C4-2B (cell line): ENCODE measurements around the gene BCL2L12.

Experiments
- H3K27ac ChIP-seq: fragments of 450-650 bp; 2 replicates; pipeline ENCODE4 v1.5.1; 2017
- ZFX ChIP-seq: fragments of 450-650 bp; IDR thresholded peaks from 2 replicates; pipeline ENCODE4 v1.6.1; 2017
- TF ChIP-seq, protein P1 (sequence below): fragments of 450-650 bp; conservative IDR thresholded peaks from 2 replicates; pipeline ENCODE4 v1.5.1; 2017; ENCODE audit warnings: mild to moderate bottlenecking

Gene BCL2L12

DNA sequence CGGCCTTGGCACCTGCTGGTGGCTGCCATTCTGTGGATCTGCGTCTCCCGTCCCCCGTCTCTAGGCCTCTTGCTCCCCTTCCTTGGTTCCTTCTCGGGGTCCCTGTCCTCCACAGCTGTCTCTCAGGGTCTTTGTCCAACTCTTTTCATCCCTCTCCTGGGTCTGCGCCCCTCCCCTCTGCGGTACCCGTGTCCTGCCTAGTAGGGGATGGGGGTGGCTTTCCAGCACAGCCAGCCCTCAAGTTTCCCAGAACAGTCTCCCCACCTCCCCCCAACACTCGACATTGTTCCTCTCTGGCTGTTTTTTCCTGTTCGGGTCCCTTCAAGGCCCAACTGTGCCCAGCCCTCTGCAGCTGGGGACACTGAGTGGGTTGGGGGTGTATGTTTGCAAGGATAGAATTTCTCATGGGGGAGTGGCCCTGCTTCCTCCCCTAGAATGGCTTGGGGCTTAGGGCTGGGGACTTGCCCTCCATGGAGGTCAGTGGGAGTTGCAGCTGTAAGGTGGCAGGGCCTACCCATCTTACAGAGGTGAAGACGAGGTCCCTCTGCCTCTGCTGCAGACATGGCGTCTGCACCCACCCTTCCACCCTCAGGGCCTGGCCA is 22.9 kb downstream of the BCL2L12 start:
- no peak overlapping the region for H3K27ac ChIP-seq
- TF ChIP-seq, protein P1, sequence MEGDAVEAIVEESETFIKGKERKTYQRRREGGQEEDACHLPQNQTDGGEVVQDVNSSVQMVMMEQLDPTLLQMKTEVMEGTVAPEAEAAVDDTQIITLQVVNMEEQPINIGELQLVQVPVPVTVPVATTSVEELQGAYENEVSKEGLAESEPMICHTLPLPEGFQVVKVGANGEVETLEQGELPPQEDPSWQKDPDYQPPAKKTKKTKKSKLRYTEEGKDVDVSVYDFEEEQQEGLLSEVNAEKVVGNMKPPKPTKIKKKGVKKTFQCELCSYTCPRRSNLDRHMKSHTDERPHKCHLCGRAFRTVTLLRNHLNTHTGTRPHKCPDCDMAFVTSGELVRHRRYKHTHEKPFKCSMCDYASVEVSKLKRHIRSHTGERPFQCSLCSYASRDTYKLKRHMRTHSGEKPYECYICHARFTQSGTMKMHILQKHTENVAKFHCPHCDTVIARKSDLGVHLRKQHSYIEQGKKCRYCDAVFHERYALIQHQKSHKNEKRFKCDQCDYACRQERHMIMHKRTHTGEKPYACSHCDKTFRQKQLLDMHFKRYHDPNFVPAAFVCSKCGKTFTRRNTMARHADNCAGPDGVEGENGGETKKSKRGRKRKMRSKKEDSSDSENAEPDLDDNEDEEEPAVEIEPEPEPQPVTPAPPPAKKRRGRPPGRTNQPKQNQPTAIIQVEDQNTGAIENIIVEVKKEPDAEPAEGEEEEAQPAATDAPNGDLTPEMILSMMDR, result no peak
- TF ChIP-seq ZFX, result no peak

DNA sequence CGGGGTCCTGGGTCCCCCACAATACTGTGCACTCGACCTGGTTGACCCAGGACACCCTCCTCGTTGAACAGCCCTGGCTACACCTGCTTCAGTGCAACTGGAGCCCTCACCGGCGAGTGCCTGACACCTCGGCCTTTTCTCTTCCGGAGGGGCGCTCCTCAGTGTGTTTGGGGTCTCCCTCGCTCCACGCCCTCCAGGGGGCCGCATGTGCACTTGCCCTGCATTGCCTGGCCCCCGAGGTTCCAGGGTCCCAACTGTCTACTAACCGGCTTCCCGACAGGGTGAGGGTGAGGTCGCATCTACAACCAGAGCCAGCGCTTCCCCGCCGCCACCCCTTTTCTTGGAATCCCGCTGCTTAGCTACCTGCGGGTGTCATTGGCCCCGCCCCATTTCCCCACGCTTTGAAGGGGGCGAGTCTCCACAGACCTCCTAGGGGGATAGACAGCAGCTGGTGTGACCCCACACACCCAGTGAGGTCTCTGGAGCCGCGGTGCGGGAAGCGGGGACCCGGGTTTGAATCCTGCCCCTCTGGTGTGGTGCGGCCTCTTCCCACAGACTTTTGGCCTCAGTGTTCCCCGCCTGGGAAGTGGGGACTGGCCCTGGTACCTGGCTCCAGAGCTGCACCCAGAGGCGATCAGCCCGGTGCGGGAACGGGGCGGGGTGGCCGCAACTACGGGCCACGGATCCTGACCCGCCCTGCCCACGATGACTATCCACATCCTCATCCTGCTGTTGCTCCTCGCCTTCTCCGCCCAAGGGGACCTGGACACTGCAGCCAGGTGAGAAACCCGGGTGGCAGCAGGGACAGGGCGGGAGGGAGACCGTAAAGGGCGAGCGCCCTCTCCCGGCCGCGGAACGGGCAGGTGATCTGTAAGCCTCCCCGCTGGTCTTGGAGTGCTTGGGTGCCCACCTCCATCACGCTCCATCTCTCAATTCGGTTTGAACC is 23.7 kb downstream of the BCL2L12 start, which contains the start of gene ADM5:
ADM5 (plus strand) TSS at position 462 of the 946 bp plus-strand sequence; CDS start at position 706, 244 bp downstream.
- H3K27ac ChIP-seq, result peak within 1 kb of the TSS; percentile 69
- TF ChIP-seq ZFX, result no peak
- TF ChIP-seq, protein P1, result no peak; the same call in 1 of the 2 replicates

DNA sequence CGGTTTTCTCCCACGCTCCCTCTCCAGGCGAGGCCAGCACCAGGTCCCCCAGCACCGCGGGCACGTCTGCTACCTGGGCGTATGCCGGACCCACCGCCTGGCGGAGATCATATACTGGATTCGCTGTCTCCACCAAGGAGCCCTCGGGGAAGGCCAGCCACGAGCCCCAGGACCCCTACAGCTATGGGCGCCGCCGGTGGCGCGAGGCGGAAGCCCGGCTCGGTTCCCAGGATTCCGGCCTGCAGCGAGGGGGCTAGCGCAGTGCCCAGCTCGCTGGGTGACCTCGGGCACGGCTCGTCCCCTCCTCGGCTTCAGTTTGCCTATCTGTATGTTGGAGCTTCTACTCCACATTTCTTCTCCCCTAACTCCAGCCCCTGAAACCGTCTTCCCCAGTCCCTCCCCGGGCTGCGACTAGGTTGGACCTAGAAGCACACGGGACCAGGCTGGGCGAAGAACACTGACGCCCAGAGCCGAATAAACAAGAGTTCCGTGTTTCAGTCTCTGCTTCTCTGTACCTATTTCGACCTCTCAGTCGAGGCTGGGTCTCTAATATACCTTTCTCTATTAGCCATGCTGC is 24.4 kb downstream of the BCL2L12 start:
- peak overlapping the region; percentile 69 for H3K27ac ChIP-seq
- TF ChIP-seq, protein P1, result no peak; the same call in 1 of the 2 replicates
- no peak for TF ChIP-seq ZFX

DNA sequence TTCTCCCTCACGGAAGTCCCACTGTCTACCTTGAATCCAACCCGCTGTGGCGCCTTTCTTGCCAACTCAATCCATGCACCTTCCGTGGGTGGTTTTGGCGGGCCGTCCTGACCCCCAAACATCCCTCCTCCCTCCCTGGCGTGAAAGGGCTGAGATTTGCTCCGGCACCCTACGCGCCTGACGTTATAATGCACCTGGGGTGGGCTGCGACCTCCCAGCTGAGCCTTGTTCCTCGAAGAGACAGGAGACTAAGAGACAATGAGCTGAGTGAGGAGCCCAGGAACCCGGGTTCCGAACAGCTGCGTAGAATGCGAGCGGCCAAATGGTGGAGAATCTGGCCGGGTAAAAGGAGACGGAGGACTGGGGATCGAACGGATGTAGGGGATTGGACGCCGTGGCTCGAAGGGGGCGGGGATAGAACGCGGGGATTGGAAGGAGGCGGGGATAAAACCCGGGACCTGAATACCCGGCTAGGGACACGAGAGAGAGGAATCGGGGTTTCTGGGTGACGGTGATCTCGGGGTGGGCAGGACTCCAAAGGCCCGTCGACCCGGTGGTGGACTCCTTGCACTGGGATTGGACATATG is 25.0 kb downstream of the BCL2L12 start, which contains the start of gene CPT1C:
CPT1C (plus strand) TSS at position 461 of the 587 bp plus-strand sequence. CDS start 1,137 bp downstream, outside the sequence.
- TF ChIP-seq, protein P1, result no peak
- H3K27ac ChIP-seq, result peak within 1 kb of the TSS; percentile 69

DNA sequence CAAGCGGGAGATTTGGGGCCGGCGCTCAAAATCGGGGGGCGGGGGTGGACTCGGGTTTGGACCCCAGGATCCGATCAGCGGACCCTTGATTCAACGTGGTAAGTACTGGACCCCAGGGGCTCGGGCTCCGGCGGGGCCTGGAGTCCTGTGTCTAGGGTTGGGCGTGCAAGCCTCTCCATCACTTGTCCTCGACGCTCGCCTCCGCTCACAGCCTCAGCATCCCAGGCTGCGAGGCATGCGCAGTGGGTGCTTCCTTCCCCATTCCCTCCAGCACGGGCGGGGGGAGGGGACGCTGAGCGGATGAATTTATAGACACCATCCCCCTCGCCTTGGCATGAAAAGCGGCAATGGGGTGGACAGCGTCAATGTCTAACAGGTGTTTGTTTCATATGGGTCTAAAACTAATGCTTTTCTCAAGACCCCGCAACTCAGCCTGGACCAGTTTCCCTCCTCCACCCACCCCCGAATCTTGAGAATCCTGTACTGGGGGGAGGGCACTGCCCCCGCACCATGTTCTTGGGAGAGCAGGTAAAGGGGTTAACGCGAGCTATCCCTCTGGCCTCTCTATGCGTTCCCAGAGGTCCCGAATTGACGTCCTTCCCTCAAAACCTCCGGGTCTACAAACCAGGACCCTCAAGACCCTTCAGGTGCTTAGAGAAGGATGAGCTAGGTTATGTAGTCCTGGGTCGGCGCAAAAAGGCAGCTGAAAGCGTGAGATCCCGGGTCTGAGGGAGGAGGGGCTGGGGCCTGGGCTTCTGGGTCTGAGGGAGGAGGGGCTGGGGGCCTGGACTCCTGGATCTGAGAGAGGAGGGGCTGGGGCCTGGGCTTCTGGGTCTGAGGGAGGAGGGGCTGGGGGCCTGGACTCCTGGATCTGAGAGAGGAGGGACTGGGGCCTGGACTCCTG is 25.8 kb downstream of the BCL2L12 start:
- H3K27ac ChIP-seq, result peak overlapping the region; percentile 69
- no peak for TF ChIP-seq ZFX
- TF ChIP-seq, protein P1, result no peak

DNA sequence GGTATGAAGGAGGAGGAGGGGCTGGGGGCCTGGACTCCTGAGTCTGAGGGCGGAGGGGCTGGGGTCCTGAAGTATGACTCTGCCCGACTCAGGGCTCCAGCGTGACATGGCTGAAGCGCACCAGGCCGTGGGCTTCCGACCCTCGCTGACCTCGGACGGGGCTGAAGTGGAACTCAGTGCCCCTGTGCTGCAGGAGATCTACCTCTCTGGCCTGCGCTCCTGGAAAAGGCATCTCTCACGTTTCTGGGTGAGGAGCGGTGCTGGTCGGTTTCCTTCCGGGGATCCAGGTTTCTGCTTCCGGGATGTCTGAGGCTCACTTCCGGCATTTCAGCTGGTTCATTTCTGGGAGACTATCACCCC is 26.4 kb downstream of the BCL2L12 start:
- H3K27ac ChIP-seq, result no peak overlapping the region
- TF ChIP-seq, protein P1, result no peak
- TF ChIP-seq ZFX, result no peak
